Uterus (tissue), 4 donors: ENCODE measurements around the gene INTS1. TPM values are rescaled to one million over a fixed set of nuclear protein-coding genes. Genes with fewer than 3 reads are reported as not detected.

ENCODE experiments used
- DNase-seq, 2 donors: peaks; one replicate each; pipeline ENCODE4 v3.0.0-alpha.2; 2019 to 2020
- H3K27ac ChIP-seq, 2 donors: fragments of 200-600 bp; sonication (generic); 1 replicate in 1 of 2; 2 replicates in 1 of 2; pipeline ENCODE4 v1.5.1; 2016 to 2018
- H3K27me3 ChIP-seq, 2 donors: fragments of 200-600 bp; sonication (generic); one replicate each; pipeline ENCODE4 v1.5.1; 2018 to 2019; ENCODE audit warnings: control low read depth in 1 of 2
- H3K36me3 ChIP-seq, 2 donors: fragments of 200-600 bp; sonication (generic); one replicate each; pipeline ENCODE4 v1.5.1; 2019; ENCODE audit warnings: control low read depth in 1 of 2
- H3K4me1 ChIP-seq, 2 donors: fragments of 200-600 bp; sonication (generic); one replicate each; pipeline ENCODE4 v1.5.1; 2018 to 2019; ENCODE audit warnings: control low read depth in 1 of 2
- H3K4me3 ChIP-seq, 2 donors: fragments of 200-600 bp; sonication (generic); 1 replicate in 1 of 2; 2 replicates in 1 of 2; pipeline ENCODE4 v1.5.1; 2018 to 2019; ENCODE audit warnings: mild to moderate bottlenecking in 1 of 2
- H3K9me3 ChIP-seq, 2 donors: fragments of 200-600 bp; sonication (generic); one replicate each; pipeline ENCODE4 v1.5.1; 2019; ENCODE audit warnings: control low read depth in 1 of 2
- POLR2A ChIP-seq, 2 donors: fragments of 450-650 bp; IDR thresholded peaks; one replicate each; pipeline ENCODE4 v1.6.1; 2016; ENCODE audit warnings: antibody characterized with exemption in 2 of 2, mild to moderate bottlenecking in 1 of 2, moderate library complexity in 1 of 2
- intact Hi-C: fragments of 100-400 bp; cut with DNase I; formaldehyde crosslinking; loops from one replicate; pipeline ENCODE4 v1.15.1; 2023; ENCODE audit warnings: low total_unique reads
- total RNA-seq, 4 donors: library from RNA; depleted of rRNA in 3 of 4; stranded (reverse); fragments of >200 nt in 3 of 4; gene quantifications; one replicate each; pipeline versions ENCODE4 v1.1.0 to v1.2.4, GENCODE V29; 2014 to 2023
- TF ChIP-seq, protein P1 (sequence below), 4 experiments: fragments of 200-600 bp in 2 of 4; fragments of 450-650 bp in 2 of 4; sonication (generic) in 2 of 4; IDR thresholded peaks; one replicate each; pipeline ENCODE4 v1.5.1; 2016 to 2019; ENCODE audit warnings: antibody characterized with exemption in 4 of 4, mild to moderate bottlenecking in 2 of 4, moderate library complexity in 1 of 4
- donor health status: DM: yes; HTN: yes; CAD: no.

Gene INTS1
- total RNA-seq, 4 donors from 2014 or later: 8.2 to 68.9 (median 30.3) TPM

DNA sequence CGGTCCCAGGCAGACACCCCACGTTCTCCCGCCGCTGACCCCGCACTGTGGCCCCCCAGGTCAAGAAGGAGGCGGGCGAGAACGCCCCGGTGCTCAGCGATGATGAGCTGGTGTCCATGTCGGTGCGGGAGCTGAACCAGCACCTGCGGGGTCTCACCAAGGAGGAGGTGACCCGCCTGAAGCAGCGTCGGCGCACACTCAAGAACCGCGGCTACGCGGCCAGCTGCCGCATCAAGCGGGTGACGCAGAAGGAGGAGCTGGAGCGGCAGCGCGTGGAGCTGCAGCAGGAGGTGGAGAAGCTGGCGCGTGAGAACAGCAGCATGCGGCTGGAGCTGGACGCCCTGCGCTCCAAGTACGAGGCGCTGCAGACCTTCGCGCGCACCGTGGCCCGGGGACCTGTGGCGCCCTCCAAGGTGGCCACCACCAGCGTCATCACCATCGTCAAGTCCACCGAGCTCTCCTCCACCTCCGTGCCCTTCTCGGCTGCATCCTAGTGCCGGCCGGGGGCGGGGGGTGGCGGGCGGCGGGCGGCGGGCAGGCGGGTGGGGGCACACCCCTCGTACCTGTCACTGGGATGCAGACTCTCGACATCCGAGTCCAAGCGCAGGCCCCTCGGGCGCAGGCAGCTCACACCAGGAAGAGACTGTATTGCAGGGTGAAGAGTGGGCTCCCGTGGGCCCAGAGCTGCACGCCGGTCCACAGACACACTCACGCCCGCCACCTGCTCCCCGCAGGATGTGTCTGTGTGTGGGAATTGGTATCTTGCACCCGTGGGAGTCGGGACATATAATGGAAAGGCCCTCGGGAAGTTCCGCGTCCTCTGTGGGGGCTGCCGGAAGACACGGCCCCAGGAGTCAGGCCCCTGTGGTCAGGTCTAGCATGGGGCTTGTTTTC is 35.9 kb upstream of the INTS1 start:
- peaks cover 3 to 11% of the 10 kb centered on the region in 2 donors for H3K4me1 ChIP-seq
- H3K4me3 ChIP-seq: no peak overlapping the region
- no peaks in the 10 kb centered on the region for H3K36me3 ChIP-seq
- intact Hi-C loops: no loop called here
- H3K9me3 ChIP-seq: no peaks in the 10 kb centered on the region
- DNase-seq: no peak
- TF ChIP-seq, protein P1, sequence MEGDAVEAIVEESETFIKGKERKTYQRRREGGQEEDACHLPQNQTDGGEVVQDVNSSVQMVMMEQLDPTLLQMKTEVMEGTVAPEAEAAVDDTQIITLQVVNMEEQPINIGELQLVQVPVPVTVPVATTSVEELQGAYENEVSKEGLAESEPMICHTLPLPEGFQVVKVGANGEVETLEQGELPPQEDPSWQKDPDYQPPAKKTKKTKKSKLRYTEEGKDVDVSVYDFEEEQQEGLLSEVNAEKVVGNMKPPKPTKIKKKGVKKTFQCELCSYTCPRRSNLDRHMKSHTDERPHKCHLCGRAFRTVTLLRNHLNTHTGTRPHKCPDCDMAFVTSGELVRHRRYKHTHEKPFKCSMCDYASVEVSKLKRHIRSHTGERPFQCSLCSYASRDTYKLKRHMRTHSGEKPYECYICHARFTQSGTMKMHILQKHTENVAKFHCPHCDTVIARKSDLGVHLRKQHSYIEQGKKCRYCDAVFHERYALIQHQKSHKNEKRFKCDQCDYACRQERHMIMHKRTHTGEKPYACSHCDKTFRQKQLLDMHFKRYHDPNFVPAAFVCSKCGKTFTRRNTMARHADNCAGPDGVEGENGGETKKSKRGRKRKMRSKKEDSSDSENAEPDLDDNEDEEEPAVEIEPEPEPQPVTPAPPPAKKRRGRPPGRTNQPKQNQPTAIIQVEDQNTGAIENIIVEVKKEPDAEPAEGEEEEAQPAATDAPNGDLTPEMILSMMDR (IDR thresholded peaks at IDR 0.05): no peak
- no peak overlapping the region for H3K27ac ChIP-seq
- H3K27me3 ChIP-seq: no peaks in the 10 kb centered on the region

DNA sequence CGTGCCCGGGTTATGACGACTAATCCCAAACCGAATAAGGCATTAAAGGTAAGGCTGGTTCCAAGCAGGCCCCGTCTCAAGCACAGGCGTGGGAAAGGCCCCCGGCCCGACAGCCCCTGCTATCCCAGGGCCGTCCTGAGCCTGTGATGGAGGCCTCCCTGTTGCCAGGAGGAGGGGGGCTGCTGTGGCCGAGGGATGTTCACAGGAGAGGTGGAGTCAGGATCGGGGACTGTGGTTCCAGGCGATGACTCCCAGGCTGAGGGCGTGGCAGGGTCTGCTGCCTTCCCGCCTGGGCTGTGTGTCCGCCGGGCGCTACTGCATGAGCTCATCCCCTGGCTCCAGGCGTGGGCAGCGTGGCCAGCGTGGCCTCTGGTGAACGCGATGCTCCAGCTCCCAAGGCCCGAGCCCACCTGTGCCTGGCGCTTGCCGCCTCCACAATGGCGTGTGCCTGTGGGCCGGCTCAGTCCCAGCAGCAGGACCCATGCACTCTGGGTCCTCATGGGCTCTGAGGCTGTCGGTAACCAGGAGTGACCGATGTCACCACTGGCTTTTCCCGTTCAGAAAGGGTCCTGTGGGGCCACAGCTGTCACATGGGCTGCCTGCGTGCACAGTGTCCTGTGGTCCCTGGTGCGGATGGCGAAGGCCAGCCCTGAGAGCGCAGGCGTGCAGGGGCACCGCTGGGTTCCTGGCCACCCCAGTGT is 35.1 kb upstream of the INTS1 start:
- no peaks in the 10 kb centered on the region for H3K36me3 ChIP-seq
- H3K4me3 ChIP-seq: no peak overlapping the region
- H3K9me3 ChIP-seq: no peaks in the 10 kb centered on the region
- no peaks in the 10 kb centered on the region for H3K27me3 ChIP-seq
- H3K4me1 ChIP-seq: peaks cover 3 to 12% of the 10 kb centered on the region in 2 donors
- peak overlapping the region; percentile 96 to 98 for H3K27ac ChIP-seq
- no peak for DNase-seq
- TF ChIP-seq, protein P1 (IDR thresholded peaks at IDR 0.05): no peak
- TF ChIP-seq POLR2A (IDR thresholded peaks at IDR 0.05): no peak
- intact Hi-C loops: no loop called here

DNA sequence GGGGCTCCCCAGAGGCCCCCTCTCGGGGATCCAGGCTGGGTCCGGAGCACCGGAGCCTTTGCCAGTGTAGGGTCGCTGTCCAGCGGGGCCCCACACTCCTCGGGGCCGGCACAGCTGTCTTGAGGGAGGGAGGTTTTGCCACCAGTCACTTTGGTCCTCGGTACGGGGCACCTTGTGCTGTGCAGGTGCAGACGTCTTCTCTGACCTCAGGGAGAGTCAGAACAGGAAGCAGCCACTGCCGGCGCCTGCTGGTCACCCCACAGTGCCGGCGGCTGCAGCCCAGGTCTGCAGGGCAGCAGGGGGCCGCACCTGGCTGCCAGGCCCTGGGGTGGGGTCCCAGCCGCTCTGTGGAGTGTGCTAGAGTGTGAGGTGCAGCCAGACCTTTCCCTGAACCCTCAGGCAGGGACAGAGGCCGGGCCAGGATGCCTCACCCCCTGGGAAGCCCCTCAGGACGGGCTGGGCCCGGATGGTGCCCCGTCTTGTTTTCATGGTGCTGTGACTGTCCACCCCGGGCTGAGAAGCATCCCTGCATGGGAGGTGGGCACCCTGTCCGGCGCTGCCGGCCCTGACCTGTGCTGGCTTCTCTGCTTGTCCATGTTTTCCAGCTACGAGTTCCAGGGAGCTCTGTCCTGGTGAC is 34.5 kb upstream of the INTS1 start:
- Histone ChIP-seq H3K36me3 (no peaks in the 10 kb centered on the region), H3K27ac (peak overlapping the region; percentile 96 to 98), H3K9me3 (no peaks in the 10 kb centered on the region), H3K4me1 (peaks cover 9 to 18% of the 10 kb centered on the region in 2 donors), H3K4me3 (peak overlapping the region; percentile 46 to 58), H3K27me3 (no peaks in the 10 kb centered on the region)
- no peak for DNase-seq
- intact Hi-C loops: no loop called here
- TF ChIP-seq, protein P1 (IDR thresholded peaks at IDR 0.05): no peak
- TF ChIP-seq POLR2A (IDR thresholded peaks at IDR 0.05): no peak

GRCh38 chr7:1537535-1538412 is 33.6 kb upstream of the INTS1 start:
- no peaks in the 10 kb centered on the region for H3K27me3 ChIP-seq
- intact Hi-C loops: no loop called here
- peak; percentile 96 to 99 for DNase-seq
- no peaks in the 10 kb centered on the region for H3K9me3 ChIP-seq
- peaks cover 12 to 24% of the 10 kb centered on the region in 2 donors for H3K4me1 ChIP-seq
- H3K36me3 ChIP-seq: no peaks in the 10 kb centered on the region
- H3K4me3 ChIP-seq: peak overlapping the region; percentile 46 to 58
- TF ChIP-seq POLR2A (IDR thresholded peaks at IDR 0.05): peak in 1 of 2 donors; percentile 58
- TF ChIP-seq, protein P1 (IDR thresholded peaks at IDR 0.05): peak in 1 of 4 experiments; percentile 19
- peak overlapping the region; percentile 96 to 98 for H3K27ac ChIP-seq
